ENCODE results near the gene ARSA. TPM values are rescaled to one million over a fixed set of nuclear protein-coding genes. Genes with fewer than 3 reads are reported as not detected.
A peak's percentile ranks its signal among the peaks of the same experiment; 100 is the strongest.

The ARSA gene
- total RNA-seq, 4 donors from 2014 or later, result 33.2 to 51.5 (median 48.0) TPM

DNA sequence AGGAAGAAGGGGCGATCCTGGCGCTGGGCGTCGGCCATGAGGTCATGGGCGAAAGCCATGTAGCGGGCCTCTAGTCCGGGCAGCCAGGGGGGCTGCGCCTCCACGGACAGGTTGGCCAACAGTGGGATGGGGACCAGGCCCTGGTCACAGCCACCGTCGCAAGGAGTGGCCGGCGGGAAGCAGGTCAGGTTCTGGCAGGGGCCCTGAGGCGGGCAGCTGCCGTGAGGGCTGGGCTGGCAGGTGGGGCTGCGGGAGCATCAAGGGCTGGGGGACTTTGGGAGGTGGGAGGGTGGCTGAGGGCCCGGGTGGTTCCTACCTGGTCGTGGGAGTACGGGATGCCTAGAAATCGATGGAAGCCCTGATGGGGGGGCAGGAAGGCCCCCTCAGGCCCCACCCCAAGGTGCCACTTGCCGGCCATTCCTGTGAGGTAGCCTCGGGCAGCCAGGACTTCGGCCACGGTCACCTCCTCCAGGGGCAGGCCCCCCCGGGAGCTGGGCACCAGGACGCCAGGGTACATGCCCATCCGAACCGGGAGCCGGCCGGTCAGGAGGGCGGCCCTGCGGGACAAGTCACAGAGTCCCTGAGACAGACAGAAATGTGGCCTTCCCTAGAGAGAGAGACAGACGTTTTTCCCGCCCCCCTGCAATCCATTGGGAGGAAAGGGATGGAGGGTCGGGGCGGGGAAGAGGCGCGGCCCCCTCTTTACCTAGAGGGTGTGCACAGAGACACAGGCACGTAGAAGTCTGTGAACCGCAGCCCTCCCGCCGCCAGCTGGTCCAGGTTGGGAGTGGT, 906 bp downstream of the ARSA start:
- Histone ChIP-seq H3K27ac (peak overlapping the region; percentile 64 to 87 (median 78)), H3K9me3 (no peaks in the 10 kb centered on the region), H3K27me3 (no peaks in the 10 kb centered on the region), H3K4me1 (peaks cover 0 to 26% (median 20%) of the 10 kb centered on the region in 4 donors), H3K4me3 (peak overlapping the region; percentile 55 to 87 (median 74)), H3K36me3 (peaks cover 0 to 23% (median 0%) of the 10 kb centered on the region in 3 donors)
- no peak for TF ChIP-seq POLR2A (IDR thresholded peaks at IDR 0.05)
- no peak for DNase-seq (ENCODE audit: low spot score in 2 of 2)
- 82 to 85% methylated on average over 32 to 41 of the region's 42 CpGs for WGBS, 2 donors

DNA sequence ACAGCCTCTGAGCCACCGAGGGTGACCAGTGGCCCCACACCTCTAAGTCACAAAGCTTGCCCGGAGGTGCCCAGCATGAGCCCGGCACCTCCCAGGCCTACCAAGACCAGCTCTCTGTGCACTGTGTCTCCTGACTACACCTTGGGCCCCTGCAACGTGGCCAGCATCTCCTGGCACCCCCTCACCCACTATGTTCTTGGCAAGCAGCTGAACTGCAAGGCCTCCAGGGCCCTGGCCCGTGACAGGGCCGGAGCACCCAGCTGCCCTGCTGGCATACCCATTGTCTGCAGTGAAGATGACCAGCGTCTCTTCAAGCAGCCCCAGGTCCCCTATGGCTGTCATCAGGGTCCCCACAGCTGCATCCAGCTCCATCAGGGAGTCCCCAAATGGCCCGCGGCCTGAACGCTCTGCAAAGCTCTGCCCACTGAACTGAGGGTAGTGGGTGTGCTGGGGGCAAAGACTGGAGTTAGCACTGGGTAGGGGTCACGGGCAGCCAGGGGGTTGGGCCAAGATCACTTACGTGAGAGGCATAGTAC, 1.6 kb downstream of the ARSA start:
- Histone ChIP-seq H3K27ac (no peak overlapping the region), H3K27me3 (no peaks in the 10 kb centered on the region), H3K9me3 (no peaks in the 10 kb centered on the region), H3K36me3 (peaks cover 0 to 23% (median 0%) of the 10 kb centered on the region in 3 donors), H3K4me3 (no peak overlapping the region), H3K4me1 (peaks cover 0 to 33% (median 24%) of the 10 kb centered on the region in 4 donors)
- DNase-seq (ENCODE audit: low spot score in 2 of 2), result no peak
- TF ChIP-seq EP300 (IDR thresholded peaks at IDR 0.05) (no peak), POLR2A (IDR thresholded peaks at IDR 0.05) (no peak)
- TF ChIP-seq, protein P1, sequence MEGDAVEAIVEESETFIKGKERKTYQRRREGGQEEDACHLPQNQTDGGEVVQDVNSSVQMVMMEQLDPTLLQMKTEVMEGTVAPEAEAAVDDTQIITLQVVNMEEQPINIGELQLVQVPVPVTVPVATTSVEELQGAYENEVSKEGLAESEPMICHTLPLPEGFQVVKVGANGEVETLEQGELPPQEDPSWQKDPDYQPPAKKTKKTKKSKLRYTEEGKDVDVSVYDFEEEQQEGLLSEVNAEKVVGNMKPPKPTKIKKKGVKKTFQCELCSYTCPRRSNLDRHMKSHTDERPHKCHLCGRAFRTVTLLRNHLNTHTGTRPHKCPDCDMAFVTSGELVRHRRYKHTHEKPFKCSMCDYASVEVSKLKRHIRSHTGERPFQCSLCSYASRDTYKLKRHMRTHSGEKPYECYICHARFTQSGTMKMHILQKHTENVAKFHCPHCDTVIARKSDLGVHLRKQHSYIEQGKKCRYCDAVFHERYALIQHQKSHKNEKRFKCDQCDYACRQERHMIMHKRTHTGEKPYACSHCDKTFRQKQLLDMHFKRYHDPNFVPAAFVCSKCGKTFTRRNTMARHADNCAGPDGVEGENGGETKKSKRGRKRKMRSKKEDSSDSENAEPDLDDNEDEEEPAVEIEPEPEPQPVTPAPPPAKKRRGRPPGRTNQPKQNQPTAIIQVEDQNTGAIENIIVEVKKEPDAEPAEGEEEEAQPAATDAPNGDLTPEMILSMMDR (IDR thresholded peaks at IDR 0.05), result no peak
- 82 to 88% methylated on average over 12 of the region's 12 CpGs for WGBS, 2 donors

DNA sequence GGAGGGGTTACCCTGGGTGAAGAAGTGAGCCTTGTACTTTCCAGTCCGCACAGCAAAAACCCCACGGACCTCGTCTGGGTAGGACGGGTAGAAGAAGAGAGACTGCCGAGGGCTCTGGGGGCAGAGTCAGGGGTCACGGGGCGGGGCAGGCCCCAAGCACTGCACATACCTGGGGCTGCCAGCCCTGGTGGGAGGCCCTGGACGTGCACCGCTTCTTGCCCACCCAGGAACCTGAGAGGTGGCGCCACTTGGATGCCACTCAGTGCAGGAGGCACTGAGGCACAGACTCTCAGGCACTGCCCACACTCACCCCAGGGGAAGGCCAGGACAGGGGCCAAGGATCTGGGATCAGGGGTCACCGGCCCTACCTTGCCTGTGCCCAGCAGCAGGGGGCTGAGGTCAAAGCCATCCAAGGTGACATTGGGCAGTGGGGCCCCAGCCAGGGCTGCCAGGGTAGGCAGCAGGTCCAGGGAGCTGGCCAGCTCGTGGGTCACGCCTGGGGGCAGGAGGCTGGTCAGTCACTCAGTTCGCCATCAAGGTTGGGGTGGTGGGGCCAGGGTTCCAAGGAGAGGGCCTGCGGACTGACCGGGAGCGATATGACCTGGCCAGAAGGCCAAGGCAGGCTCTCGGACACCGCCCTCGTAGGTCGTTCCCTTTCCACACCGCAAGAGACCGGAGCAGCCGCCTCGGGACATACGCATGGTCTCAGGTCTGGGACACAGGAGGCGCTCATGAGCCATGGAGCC, 2.2 kb downstream of the ARSA start:
- Histone ChIP-seq H3K27ac (no peak overlapping the region), H3K4me1 (peaks cover 0 to 39% (median 27%) of the 10 kb centered on the region in 4 donors), H3K27me3 (no peaks in the 10 kb centered on the region), H3K4me3 (no peak overlapping the region), H3K36me3 (peaks cover 0 to 23% (median 0%) of the 10 kb centered on the region in 3 donors), H3K9me3 (no peaks in the 10 kb centered on the region)
- TF ChIP-seq, protein P1 (IDR thresholded peaks at IDR 0.05), result no peak
- TF ChIP-seq EP300 (IDR thresholded peaks at IDR 0.05) (no peak), POLR2A (IDR thresholded peaks at IDR 0.05) (no peak)
- WGBS, 2 donors, result 85 to 86% methylated on average over 23 to 24 of the region's 27 CpGs
- peak in 1 of 2 donors; percentile 11 for DNase-seq (ENCODE audit: low spot score in 2 of 2)

DNA sequence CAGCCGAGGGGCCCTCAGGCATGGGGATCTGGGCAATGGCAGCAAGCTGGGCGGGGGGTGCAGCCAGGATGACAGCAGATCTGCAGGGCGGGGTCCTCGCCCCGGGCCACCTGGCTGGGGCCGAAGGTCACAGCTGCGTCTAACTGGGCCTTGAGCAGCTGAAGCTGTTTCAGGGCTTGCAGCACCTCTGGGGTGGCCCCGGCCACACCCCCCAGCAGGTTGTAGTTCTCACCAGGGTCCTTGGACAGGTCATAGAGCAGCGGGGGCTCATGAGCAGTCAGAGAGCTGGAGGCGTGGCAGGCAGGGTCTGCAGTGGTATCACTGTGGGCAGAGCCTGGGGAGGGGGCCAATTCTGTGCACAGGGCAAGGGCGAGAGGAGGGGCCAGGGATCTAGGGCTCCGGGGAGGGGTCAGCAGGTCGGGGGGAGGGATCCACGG, 2.8 kb downstream of the ARSA start:
- Histone ChIP-seq H3K4me1 (peaks cover 0 to 45% (median 31%) of the 10 kb centered on the region in 4 donors), H3K9me3 (no peaks in the 10 kb centered on the region), H3K4me3 (no peak overlapping the region), H3K36me3 (peaks cover 0 to 23% (median 0%) of the 10 kb centered on the region in 3 donors), H3K27me3 (no peaks in the 10 kb centered on the region), H3K27ac (no peak overlapping the region)
- 76 to 82% methylated on average over 7 to 14 of the region's 14 CpGs for WGBS, 2 donors
- DNase-seq (ENCODE audit: low spot score in 2 of 2), result peak in 1 of 2 donors; percentile 6
- TF ChIP-seq, protein P1 (IDR thresholded peaks at IDR 0.05), result no peak
- TF ChIP-seq POLR2A (IDR thresholded peaks at IDR 0.05) (no peak), EP300 (IDR thresholded peaks at IDR 0.05) (no peak)

DNA sequence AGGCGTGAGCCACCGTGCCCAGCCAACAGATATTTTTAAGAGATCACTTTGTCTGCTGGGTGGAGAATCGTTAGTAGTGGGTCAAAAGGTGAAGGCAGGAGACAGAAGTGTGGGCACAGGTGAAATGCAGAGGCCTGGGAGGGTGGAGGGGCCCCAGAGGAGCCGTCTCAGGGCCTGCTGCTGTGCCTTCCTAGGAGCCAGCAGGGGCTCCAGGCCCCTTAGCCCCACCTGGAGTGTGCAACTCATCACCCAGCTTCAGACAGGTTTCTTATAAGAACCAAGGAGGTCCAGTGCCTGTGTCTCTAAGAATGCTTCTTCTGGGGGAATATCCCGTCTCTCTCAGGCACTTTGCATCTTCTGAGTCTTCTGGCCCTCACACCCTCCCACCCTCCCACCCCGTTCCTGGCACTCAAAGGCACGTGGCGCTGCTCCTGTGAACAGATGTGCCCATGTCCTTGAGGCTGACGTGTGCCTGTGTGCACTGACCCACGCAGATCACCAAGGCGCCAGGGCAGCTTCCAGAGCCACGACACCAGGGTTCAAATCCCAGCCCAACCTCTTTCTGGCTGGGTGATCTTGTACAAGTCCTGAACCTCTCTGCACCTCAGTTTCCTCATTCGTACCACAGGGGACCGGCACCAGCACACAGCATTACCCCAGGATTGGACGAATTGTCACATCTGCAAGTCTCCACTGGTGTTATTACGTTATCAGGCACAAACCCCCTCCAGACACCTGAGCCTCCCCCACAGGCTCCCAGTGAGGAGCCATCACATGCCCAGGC, 3.4 kb downstream of the ARSA start:
- TF ChIP-seq, protein P1 (IDR thresholded peaks at IDR 0.05), result no peak
- no peak for TF ChIP-seq EP300 (IDR thresholded peaks at IDR 0.05)
- no peak for TF ChIP-seq POLR2A (IDR thresholded peaks at IDR 0.05)
- DNase-seq (ENCODE audit: low spot score in 2 of 2), result peak in 1 of 2 donors; percentile 7
- Histone ChIP-seq H3K27ac (no peak overlapping the region), H3K27me3 (no peaks in the 10 kb centered on the region), H3K4me3 (no peak overlapping the region), H3K4me1 (peaks cover 0 to 49% (median 34%) of the 10 kb centered on the region in 4 donors), H3K9me3 (no peaks in the 10 kb centered on the region), H3K36me3 (peaks cover 0 to 23% (median 0%) of the 10 kb centered on the region in 3 donors)
- 70 to 77% methylated on average over 15 to 16 of the region's 16 CpGs for WGBS, 2 donors
